K562 (cell line): ENCODE measurements around the gene TLR8. TPM values are rescaled to one million over a fixed set of nuclear protein-coding genes. Genes with fewer than 3 reads are reported as not detected.

Experiments
- CHAMP1 ChIP-seq: fragments of 450-650 bp; IDR thresholded peaks from 2 replicates; pipeline ENCODE4 v1.6.1; 2016; ENCODE audit warnings: mild to moderate bottlenecking
- CXXC5 ChIP-seq: fragments of 250-450 bp; sonication (Bioruptor Pico); IDR thresholded peaks from 2 replicates; pipeline ENCODE4 v1.8.0; 2022; ENCODE audit warnings: inconsistent platforms, mild to moderate bottlenecking, moderate library complexity
- DPF2 ChIP-seq: fragments of 450-650 bp; IDR thresholded peaks from 2 replicates; pipeline ENCODE4 v1.6.1; 2016
- EP400 ChIP-seq: fragments of 450-650 bp; IDR thresholded peaks from 2 replicates; pipeline ENCODE4 v1.6.1; 2017; ENCODE audit warnings: antibody characterized with exemption, mild to moderate bottlenecking, moderate library complexity
- RHOXF2B ChIP-seq: fragments of 250-450 bp; sonication (Bioruptor Pico); conservative IDR thresholded peaks from 2 replicates; pipeline ENCODE4 v1.5.1; 2021
- TBL1XR1 ChIP-seq, 2 experiments: IDR thresholded peaks; 2 replicates each; pipeline ENCODE4 v1.6.1; 2012; ENCODE audit warnings: improper control_type of control experiment in 2 of 2, low read length in 2 of 2, mild to moderate bottlenecking in 1 of 2
- ZNF311 ChIP-seq: fragments of 250-450 bp; sonication (Bioruptor Pico); IDR thresholded peaks from 2 replicates; pipeline ENCODE4 v1.4.0; 2020; ENCODE audit warnings: mild to moderate bottlenecking, moderate library complexity
- ZNF639 ChIP-seq, 2 experiments: fragments of 200-800 bp in 1 of 2; sonication (Bioruptor generic) in 1 of 2; sonication (generic) in 1 of 2; formaldehyde crosslinking in 1 of 2; IDR thresholded peaks in 1 of 2; conservative IDR thresholded peaks in 1 of 2; 2 replicates each; pipeline versions ENCODE4 v1.5.0 to v1.6.1; 2016 to 2020; ENCODE audit warnings: missing compliant biosample characterization in 1 of 2, missing genetic modification characterization in 1 of 2, missing genetic modification reagents in 1 of 2
- polyA plus RNA-seq, 8 experiments: library from polyadenylated mRNA; depleted of rRNA in 4 of 8; stranded (reverse) in 5 of 8; unstranded in 3 of 8; fragments of >200 nt; fragmentation: Nextera tagmentation in 2 of 8; fragmentation: Illumina TruSeq in 1 of 8; extraction: Ambion mirVana in 2 of 8; extraction: Trizol in 1 of 8; gene quantifications; 2 replicates each; pipeline versions ENCODE4 v1.2.1 to v1.2.3, GENCODE V29; 2011 to 2014; ENCODE audit warnings: inconsistent platforms in 1 of 8, missing spikeins in 1 of 8
- total RNA-seq, 7 experiments: library from RNA; depleted of rRNA in 6 of 7; stranded (reverse); fragments of >200 nt in 6 of 7; fragmentation: Illumina TruSeq in 2 of 7; extraction: Trizol in 2 of 7; gene quantifications; 2 replicates each; pipeline versions ENCODE4 v1.2.1 to v1.2.3, GENCODE V29; 2011 to 2021; ENCODE audit warnings: low replicate concordance in 1 of 7

TLR8 gene
- total and polyA plus RNA-seq, 9 of the 15 experiments (the other 6 are each of a cell fraction or from before 2014, with no cell fraction given) = not detected

- TF ChIP-seq ZNF639 (CRISPR knock-in tag; conservative IDR thresholded peaks at IDR 0.05 in 1 of 2, IDR thresholded peaks at IDR 0.05 in 1 of 2) = no peak
- peak; percentile 41; the same call in 1 of the 2 replicates for TF ChIP-seq EP400
- 0 out of 4 replicates have a peak, but pooled peaks of 1 of the 2 experiments have one; percentile 40 for TF ChIP-seq TBL1XR1 (IDR thresholded peaks at IDR 0.05; ENCODE audit: low read length in 2 of 2)
- TF ChIP-seq RHOXF2B (CRISPR knock-in tag) = no peak
- peak; percentile 26; the same call in 1 of the 2 replicates for TF ChIP-seq DPF2
- TF ChIP-seq ZNF311 = no peak
- peak; percentile 41 for TF ChIP-seq CXXC5 (CRISPR knock-in tag)
- TF ChIP-seq CHAMP1 = peak; percentile 57; the same call in 1 of the 2 replicates
Observed at GRCh38 chrX:12946838-12947544, 40.6 kb downstream of the TLR8 start (continued).
